GM21515 (cell line): ENCODE data around the gene TBC1D16.
A peak's percentile ranks its signal among the peaks of the same experiment; 100 is the strongest.
"Not testable (repeated sequence)": the region's sequence is repeated elsewhere in the genome, so short reads cannot be mapped to it uniquely, and the experiment has no call there.

Experiments used
- ATAC-seq: cut with Tn5 transposase; IDR thresholded peaks from one replicate; pipeline ENCODE4 v1.9.1; 2021; ENCODE audit not compliant: unreplicated experiment

TBC1D16 gene

GRCh38 chr17:80051681-80052080 is 16.0 kb upstream of the TBC1D16 start:
- ATAC-seq = no peak

GRCh38 chr17:80050706-80051105 is 15.0 kb upstream of the TBC1D16 start:
- no peak for ATAC-seq

- ATAC-seq = no peak
Observed at GRCh38 chr17:80049986-80050385, 14.3 kb upstream of the TBC1D16 start.

DNA sequence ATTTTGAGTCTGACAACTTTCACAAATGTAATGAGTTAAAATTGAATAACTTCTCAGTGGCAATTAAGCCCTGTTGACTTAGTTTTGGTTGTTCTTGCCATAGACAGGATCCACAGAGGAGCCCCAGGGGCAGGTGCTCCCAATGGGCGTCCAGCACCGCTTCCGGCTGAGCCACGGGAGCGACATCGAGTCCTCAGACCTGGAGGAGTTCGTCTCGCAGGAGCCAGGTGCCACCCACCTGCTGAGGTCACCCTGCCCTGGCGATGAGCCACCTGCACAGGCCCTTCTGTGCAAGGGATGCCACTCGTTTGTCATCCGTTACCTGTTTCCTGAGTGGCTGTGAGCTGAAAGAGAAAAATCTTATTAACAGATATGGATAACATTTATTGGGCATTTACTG is 11.5 kb upstream of the TBC1D16 start:
- ATAC-seq = no peak

- ATAC-seq = not testable (repeated sequence)
Observed at GRCh38 chr17:80046709-80047108, 11.0 kb upstream of the TBC1D16 start.

DNA sequence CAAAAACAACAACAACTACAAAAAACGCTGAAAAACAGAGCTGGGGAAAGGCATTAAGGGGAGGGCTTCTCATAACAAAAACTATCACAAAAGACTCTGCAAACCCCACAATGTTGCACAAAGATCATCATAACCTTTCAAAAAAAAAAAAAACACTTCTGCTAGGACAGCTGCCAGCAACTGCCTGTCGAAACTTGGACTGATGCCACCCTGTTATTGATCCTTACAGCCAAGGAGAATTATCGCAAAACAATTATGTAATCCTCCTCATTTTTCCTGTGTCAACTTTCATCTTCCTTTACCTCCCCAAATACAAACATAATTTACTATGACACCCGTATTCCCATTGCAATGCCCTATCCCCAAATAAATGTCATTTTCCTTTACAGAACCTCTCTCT is 10.0 kb upstream of the TBC1D16 start:
- no peak for ATAC-seq

- ATAC-seq = no peak
Observed at GRCh38 chr17:80043963-80044362, 8.3 kb upstream of the TBC1D16 start.

DNA sequence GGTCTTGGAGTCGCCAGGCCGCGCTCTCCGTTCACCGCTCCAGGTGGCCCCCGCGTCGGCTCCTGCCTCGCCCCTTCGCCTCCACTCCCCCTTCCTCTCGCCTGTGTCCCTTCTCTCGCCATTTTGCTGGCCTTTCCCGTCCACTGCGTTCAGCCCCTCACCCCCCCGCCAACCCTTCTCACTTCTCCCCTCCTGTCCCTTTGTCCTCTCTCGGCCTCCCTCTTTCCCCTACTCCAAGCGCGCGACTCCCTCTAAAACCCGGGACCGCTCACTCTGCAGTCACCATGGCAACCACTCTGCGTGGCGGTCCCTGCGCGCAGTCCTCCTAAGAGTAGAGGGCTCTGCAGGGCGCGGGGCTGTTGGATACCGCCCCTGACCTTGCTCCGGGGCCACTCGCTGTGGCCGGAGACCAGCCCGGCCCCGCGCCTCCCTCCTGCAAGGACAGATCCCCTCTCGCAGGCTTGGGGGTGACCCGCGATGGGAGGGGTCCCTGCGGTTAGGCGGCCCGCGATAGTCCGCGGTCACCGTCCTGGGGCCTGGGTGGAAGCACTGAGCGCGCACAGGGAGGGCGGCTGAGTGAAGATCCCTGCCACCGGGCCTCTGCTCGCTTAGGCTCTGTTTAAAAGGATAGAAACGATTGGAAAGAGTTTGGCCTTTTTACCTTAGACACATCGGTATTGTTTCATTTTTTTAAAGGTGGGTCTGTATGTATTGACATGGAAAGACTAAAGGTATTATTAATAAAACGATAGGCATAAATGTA is 1.2 kb upstream of the TBC1D16 start:
- peak; percentile 4 for ATAC-seq

DNA sequence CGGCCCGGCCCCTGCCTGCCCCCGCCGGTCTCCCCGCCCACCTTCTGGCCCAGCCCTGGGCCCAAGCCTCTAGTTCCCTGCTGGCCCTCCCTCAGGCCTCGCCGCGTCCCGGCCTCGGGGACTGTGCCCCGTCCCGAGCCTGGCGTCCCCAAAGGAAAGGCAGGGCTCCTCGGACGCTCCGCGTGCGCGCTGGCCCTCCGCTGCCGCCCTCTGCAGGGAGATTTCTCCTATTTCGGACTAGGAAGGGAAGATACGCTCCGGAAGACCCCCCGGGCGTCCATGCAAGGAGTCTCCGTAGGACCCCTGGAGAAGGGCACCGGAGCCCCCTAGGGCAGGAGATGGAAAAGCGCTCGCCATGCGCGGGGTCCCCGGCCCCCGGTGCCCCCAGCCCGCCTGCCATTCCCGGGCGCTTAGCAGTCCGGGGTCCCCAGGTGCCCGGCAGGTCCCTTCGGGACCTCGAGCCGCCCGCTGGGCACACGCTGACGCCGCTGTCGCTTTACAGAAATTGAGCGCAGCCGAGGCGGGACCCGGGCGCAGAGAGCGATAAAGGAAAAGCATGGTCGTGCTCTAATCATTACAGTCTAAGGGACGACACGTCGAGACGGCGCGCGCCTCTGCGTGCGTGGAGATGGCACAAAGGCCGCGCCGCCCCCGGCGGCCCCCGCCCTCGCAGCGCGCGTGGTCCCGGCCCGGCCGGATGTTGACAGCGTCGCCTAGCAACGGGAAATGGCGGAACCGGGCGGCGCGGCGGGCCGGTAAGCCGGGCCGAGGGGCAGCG is 454 bp upstream of the TBC1D16 start, which contains the start of gene CCDC40:
Gene CCDC40, plus strand, starts transcription at position 706 of the 778 bp plus-strand sequence. Its CDS starts 21 bp downstream, at position 727.
- peak; percentile 46 for ATAC-seq

DNA sequence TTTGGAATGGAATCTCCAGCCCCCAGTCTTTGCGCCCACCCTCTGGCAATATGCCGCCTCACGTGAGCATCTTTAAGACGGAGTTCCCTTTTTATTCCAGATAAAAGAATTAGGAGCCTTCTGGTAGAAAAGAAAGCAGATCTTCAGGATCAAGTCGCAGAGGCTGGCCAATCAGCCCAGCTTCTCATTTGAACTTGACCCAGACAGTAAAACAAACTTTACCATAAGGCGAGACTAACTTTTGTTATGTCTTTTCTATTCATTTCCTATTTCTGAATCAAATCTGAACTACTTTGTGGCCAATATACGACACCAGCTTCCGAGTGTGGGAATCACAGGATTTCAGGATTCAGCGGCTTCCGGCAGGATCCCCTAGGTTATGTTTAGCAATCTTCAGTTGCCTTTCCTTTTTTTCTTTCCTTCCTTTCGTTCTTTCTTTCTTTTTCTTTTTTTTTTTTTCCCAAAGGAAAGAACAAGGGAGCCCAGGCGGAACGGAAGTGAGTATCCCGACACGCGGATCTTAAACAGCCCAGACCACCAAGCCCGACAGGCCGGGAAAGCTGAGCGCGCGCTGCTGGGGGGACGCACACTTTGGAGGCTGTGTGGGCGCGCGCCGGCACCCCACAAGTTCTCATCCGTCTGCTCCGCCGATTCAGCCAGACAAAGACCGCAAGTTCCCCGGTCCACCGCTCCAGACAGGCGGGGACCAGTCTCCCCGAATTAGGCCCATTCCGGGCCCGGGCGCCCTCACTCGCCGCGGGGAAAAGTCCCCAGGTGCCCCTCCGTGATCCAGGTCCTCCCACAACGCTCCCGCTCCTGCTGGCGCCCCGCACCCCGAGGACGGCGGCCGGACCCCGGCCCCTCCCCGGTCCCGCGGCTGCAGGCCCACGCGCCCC is 633 bp downstream of the TBC1D16 start:
- no peak for ATAC-seq

GRCh38 chr17:80033840-80034239 is 1.8 kb downstream of the TBC1D16 start:
- no peak for ATAC-seq

DNA sequence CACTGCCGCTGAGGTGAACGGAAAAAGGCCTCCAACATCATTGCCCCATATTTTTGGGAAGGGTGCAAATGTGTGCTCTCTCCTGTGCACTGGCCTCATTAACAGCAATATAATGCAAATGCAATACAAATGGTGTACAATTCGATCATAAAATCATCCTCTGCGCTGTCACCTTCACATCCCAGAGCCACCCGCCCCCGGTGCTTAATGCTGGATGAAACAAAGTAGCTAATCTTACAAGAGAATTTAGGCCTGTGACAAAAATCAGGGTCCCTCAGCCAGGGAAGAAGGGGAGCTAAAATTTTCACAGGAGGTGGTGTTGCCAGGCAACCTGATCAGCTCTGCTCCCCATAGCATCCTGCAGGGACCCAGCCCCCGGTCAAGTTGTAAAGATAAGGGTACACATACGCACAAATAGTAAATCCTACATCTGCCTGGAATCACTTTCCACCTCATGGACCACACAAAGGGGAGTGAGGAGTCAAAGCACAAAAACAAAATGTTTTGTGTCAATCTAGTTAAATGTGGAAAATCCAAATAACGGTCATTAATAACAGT is 3.0 kb downstream of the TBC1D16 start:
- ATAC-seq = no peak

GRCh38 chr17:80031691-80032430 is 3.8 kb downstream of the TBC1D16 start:
- no peak for ATAC-seq

- ATAC-seq = no peak
Observed at GRCh38 chr17:80030730-80031410, 4.8 kb downstream of the TBC1D16 start.

DNA sequence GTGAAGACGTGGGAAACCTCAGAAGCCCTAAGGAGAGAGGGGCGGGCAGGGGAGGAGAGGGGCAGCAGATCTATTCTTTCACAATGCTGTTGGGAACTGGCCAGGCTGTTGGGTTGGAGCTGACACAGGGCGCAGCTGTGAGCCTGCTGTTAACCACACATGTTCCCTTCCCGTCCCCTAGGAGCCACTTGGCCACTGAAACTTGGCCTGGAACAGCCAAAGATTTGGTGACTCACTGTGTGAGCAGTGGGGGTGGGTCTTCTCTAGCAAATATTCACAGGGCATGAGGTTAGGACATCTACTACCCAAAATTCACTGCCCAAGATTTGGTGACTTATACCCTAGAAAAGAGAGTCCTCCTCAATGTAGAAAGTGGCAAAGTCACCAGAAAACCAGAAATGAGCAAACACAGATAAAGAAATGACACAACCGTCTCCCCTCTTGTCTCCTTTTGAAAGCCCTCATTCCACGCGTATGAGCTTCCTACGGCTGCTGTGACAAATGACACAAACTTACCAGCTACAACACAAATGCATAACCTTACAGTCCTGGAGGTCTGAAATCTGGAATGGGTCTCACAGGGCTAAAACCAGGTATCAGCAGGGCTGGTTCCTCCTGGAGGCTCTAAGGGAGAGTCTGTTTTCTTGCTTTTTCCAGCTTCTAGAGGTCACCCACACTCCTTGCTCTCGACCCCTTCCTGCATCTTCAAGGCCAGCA is 6.3 kb downstream of the TBC1D16 start:
- no peak for ATAC-seq

DNA sequence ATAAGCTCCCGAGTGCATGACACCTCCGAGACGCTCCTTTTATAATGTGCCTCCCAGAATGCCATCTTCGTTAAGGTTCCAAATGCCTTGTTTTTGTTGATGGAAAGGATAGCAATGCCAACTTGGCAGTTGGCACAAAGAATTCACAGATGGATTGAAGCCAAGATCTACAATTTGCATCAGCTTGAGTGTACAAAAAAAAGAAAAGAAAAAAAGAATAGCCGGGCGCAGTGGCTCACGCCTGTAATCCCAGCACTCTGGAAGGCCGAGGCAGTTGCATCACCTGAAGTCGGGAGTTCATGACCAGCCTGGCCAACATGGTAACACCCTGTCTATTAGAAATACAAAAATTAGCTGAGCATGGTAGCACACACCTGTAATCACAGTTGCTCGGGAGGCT is 7.6 kb downstream of the TBC1D16 start:
- ATAC-seq = no peak

GRCh38 chr17:80027043-80027435 is 8.6 kb downstream of the TBC1D16 start:
- ATAC-seq = no peak

DNA sequence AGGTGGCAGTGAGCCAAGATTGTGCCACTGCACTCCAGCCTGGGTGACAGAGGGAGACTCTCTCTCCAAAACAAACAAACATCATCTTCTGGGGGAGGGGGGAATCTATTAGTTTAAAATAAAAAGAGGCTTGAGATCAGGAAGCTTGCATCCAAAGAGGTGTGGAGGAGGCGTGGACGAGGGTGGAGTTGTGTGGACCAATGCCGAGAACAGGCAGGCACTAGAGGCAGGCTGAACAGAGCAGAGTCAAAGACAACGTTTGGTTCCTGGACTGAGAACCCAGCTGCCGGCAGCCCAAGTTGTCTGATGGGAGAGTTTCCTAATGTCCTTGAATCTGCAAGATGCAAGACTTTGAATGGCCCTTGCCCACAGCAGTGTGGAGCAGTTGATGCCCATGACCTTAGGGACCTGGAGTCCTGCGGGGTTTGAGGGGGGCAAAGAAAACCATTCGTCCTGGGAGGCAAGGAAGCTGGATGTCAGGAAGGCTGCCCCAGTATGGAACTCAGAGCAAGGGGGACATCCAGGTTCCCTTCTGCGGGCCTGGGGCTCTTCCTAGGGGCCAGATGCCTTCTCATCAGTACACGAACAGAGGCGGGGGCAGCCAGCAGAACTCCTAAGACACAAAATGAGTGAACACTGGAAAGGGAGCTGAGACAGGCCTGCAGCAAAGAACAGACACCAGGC is 9.2 kb downstream of the TBC1D16 start:
- no peak for ATAC-seq
